Hepatocyte (in vitro differentiated cells): ENCODE data around the gene POLR3GL.

Experiments
- EZH2 ChIP-seq: fragments of 200-600 bp; sonication (generic); IDR thresholded peaks from 2 replicates; pipeline ENCODE4 v1.6.1; 2016; ENCODE audit warnings: antibody characterized with exemption, mild to moderate bottlenecking, borderline replicate concordance
- TF ChIP-seq, protein P1 (sequence below): fragments of 200-600 bp; sonication (generic); IDR thresholded peaks from 2 replicates; pipeline ENCODE4 v1.5.1; 2016; ENCODE audit warnings: antibody characterized with exemption, mild to moderate bottlenecking; ENCODE audit not compliant: poor library complexity

DNA sequence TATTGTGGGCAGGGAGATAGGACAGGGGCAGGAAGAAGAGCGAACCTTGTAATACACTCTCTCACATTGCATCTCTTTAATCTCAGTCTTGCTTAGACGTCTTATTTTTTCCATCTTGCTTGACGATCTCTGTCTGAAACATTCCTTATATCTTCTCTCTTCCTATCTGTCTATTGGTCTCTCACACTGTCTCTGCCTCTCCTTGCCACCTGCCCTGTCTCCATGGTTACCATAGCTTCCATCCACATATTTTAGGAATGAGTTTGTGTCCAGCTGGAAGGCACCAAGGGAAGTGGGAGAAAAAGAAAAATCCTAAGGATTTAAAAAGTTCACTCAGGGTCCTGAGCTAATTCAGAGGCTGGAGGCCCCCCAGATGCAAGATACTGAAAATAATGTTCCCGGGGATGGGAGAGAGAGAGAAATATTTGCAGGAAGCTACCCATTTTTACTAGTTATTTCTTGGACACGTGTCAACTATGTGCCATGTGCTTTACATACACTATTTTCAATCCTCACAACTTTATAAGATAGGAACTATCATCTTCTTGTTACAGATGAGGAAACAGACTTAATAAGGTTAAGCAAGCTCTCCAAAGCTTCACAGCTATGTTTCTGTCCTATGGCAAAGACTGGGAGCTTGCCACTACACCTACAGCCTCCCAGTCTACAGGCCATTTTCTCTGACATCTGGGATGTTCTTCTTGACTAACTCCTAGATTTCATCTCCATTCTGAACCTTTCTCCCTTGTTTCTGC lies 1.0 kb upstream of the POLR3GL start:
- TF ChIP-seq, protein P1, sequence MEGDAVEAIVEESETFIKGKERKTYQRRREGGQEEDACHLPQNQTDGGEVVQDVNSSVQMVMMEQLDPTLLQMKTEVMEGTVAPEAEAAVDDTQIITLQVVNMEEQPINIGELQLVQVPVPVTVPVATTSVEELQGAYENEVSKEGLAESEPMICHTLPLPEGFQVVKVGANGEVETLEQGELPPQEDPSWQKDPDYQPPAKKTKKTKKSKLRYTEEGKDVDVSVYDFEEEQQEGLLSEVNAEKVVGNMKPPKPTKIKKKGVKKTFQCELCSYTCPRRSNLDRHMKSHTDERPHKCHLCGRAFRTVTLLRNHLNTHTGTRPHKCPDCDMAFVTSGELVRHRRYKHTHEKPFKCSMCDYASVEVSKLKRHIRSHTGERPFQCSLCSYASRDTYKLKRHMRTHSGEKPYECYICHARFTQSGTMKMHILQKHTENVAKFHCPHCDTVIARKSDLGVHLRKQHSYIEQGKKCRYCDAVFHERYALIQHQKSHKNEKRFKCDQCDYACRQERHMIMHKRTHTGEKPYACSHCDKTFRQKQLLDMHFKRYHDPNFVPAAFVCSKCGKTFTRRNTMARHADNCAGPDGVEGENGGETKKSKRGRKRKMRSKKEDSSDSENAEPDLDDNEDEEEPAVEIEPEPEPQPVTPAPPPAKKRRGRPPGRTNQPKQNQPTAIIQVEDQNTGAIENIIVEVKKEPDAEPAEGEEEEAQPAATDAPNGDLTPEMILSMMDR: no peak
- no peak for TF ChIP-seq EZH2
